ENCODE results near the gene ASPSCR1. TPM values are rescaled to one million over a fixed set of nuclear protein-coding genes. Genes with fewer than 3 reads are reported as not detected.

Gene ASPSCR1
- total RNA-seq, 2 experiments from 2014 or later: 33.6 to 34.8 TPM

DNA sequence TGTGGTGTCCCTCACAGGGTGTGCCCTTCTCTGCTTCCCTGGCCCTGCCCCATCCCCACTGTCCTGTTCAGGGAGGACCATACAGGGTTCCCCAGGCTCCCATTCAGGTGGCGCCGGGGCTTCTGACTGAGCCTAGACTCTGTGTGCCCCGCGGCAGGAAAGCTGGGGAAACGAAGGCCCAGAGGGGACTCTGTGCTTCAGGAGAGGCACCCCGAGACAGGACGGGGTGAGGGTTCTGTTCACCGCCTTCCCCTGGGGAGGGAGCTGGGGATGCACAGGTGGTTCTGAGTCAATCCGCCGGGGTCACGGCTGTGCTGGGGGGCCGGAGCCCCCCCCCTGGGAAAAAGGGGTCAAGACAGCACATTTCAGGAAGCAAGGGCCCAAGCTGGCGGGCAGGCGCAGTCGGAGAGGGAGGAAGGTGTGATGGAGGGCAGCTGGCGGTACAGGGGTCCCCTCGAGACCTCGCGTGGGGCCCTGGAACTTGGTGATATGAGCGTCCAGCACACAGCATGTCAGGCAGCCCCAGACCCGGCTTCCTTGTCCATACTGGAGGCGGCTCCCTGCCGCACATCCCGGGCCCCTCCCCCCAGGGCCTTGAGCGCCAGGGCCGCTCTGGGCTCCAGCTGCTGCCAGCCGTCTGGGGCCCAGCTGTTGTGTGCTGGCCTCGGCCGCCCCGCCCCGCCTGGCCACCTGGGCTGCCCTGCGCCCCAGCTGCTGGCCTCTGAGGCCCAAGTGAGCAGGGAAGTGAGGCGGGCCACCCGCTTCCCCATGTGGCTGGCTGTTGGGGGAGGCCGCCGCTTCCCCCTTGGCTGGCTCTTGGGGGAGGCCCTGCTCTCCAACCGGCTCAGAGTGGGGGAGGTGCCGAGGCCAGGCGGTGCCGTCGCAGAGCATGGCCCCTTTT, 10.8 kb upstream of the ASPSCR1 start:
- no peak for DNase-seq
- intact Hi-C loops (cut with micrococcal nuclease): no loop called here
- CTCF ChIA-PET: interaction anchor here (0.7 to 2.1 kb wide), 2 partner anchors 54 to 418 kb away, joined by 4 to 11 read pairs; no protein-coding TSS in a partner anchor
- Mint-ChIP-seq H3K27ac (no peak overlapping the region), H3K9me3 (no peaks in the 10 kb centered on the region), H3K4me3 (no peak overlapping the region), H3K27me3 (ENCODE audit: low read depth) (peaks cover 4% of the 10 kb centered on the region), H3K36me3 (ENCODE audit: low read depth) (no peaks in the 10 kb centered on the region), H3K4me1 (ENCODE audit: low read depth) (peaks cover 14% of the 10 kb centered on the region)

DNA sequence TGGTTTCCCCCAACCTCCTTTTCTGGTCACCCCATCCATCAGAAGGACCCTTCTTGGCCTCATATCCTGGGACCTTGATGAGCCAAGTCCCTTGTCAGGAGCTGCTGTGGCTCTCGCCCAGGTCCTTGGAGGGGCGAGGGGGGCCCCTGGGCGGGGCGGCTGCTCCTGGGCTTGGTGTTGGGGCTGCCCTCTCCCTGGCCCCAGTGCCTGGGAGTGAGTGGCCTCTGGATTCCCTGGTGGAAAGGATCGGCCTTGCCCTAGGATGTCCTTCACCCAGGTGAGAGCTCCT, 10.2 kb upstream of the ASPSCR1 start:
- DNase-seq: no peak
- H3K4me3 Mint-ChIP-seq: peak overlapping the region; percentile 68
- H3K4me1 Mint-ChIP-seq (ENCODE audit: low read depth): peaks cover 14% of the 10 kb centered on the region
- no peaks in the 10 kb centered on the region for H3K36me3 Mint-ChIP-seq (ENCODE audit: low read depth)
- peaks cover 2% of the 10 kb centered on the region for H3K27me3 Mint-ChIP-seq (ENCODE audit: low read depth)
- intact Hi-C loops (cut with micrococcal nuclease): no loop called here
- no peaks in the 10 kb centered on the region for H3K9me3 Mint-ChIP-seq
- CTCF ChIA-PET: interaction anchor here (0.8 to 2.1 kb wide), 7 partner anchors 8 to 71 kb away, joined by 3 to 11 read pairs (median 4); partner anchors contain the start of gene DCXR
- H3K27ac Mint-ChIP-seq: no peak overlapping the region

DNA sequence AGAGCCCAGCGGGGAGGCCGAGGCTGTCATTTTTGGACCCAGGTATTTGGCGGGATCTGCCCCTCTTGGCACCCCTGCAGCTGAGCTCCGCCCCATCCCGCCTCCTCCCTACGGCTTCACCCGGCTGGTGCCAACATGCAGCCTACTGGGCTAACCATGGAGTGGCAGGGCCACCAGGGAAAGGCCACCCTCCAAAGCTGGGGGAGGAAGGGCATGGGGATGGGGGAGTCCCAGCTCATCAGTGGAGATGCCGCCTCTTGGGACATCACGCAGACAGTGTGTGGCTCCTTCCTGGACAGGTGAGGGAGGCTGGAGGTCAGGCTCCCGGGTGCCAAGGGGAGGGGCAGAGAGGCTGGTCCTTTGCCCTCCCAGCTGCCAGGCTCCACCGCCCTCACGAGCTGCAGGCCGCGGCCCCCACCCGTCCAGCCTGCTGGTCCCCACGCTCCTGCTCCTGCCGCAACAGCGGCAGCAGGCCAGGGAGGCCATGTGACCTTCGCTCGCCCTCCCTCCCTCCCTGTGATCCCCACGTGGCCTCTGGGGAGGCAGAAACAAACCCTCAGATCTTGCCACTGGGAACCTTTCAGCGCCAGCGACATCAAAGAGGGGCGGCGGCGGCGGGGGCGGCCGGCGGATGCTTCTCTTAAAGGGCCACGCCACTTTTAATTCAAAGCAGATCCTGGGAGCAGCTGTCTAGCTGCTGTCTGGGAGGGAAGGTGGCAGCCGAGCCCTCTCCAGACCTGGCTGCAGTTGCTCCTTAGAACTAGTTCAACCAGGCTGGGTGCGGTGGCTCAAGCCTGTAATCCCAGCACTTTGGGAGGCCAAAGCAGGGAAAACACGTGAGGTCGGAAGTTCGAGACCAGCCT, 9.7 kb upstream of the ASPSCR1 start:
- H3K27me3 Mint-ChIP-seq (ENCODE audit: low read depth): no peaks in the 10 kb centered on the region
- DNase-seq: peak; percentile 96
- peak overlapping the region; percentile 79 for H3K27ac Mint-ChIP-seq
- H3K36me3 Mint-ChIP-seq (ENCODE audit: low read depth): no peaks in the 10 kb centered on the region
- CTCF ChIA-PET: interaction anchor here (0.6 to 2.1 kb wide), 9 partner anchors 8 to 1320 kb away, joined by 3 to 11 read pairs (median 3); partner anchors contain the start of gene DCXR
- intact Hi-C loops (cut with micrococcal nuclease): loop anchor here (1.0 to 2.0 kb wide), 2 partner anchors 10 to 55 kb away; partner anchors contain the start of genes ASPSCR1, CENPX and LRRC45
- H3K4me1 Mint-ChIP-seq (ENCODE audit: low read depth): peaks cover 14% of the 10 kb centered on the region
- peak overlapping the region; percentile 68 for H3K4me3 Mint-ChIP-seq
- no peaks in the 10 kb centered on the region for H3K9me3 Mint-ChIP-seq

DNA sequence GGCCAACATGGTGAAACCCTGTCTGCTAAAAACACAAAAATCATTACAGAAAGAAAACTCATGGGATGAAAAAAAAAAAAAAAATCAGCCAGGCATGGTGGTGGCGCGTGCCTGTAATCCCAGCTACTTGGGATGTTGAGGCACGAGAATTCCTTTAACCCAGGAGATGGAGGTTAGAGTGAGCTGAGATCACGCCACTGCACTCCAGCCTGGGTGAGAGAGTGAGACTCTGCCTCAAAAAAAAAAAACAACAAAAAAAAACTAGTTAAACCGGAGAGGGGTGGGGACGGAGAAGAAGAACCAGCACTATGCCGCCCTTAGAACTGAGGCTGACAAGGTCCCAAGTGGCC, 9.1 kb upstream of the ASPSCR1 start:
- Mint-ChIP-seq H3K36me3 (ENCODE audit: low read depth) (peaks cover 1% of the 10 kb centered on the region), H3K27ac (peak overlapping the region; percentile 79), H3K27me3 (ENCODE audit: low read depth) (no peaks in the 10 kb centered on the region), H3K9me3 (peaks cover 1% of the 10 kb centered on the region), H3K4me1 (ENCODE audit: low read depth) (peaks cover 14% of the 10 kb centered on the region), H3K4me3 (peak overlapping the region; percentile 68)
- intact Hi-C loops (cut with micrococcal nuclease): loop anchor here (1.0 to 2.0 kb wide), 2 partner anchors 9 to 54 kb away; partner anchors contain the start of genes ASPSCR1, CENPX and LRRC45
- CTCF ChIA-PET: interaction anchor here (0.6 to 1.5 kb wide), 6 partner anchors 9 to 1320 kb away, joined by 3 to 6 read pairs (median 4); partner anchors contain the start of gene DCXR
- DNase-seq: no peak

DNA sequence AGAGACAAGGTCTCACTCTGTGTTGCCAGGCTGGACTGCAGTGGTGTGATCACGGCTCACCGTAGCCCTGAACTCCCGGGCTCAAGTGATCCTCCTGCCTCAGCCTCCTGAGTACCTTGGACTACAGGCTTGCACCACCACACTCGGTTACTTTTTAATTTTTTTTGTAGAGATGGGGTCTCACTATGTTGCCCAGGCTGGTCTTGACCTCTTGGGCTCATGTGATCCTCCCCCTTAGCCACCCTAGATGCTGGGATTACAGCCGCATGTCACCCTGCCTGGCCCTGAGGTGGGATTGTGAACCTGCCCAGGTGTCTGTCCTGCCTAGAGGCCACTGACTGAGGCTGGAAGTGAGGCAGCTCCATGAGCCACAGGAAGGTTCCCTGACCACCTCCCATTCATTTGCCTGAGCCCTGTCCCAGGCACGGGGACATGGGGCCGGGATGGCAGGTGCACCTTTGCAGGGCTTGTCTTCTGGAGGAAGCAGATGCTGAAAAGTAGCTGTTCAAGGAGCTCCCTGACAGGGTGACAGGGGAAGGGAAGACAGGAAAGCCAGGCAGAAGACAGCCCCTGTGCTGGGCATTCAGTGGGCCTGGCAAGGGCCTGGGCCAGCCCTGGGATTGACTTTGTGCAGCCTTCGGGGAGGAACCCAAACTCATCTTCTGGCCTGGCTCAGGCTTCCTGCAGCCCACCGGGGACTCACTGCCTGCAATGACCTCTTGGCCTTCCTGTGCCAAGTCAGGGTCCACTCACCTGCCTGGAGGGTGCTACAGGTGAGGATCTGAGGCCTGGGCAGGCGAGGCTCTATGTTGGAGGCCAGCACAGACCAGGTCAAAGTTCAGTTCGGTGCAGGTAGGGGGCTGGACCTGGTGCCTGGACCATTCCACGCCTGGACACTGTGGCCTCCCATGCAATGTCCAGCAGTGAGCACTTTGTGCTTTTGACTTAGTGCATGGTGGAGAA, 8.3 kb upstream of the ASPSCR1 start:
- H3K27me3 Mint-ChIP-seq (ENCODE audit: low read depth): no peaks in the 10 kb centered on the region
- H3K4me1 Mint-ChIP-seq (ENCODE audit: low read depth): peaks cover 14% of the 10 kb centered on the region
- no peak overlapping the region for H3K4me3 Mint-ChIP-seq
- DNase-seq: no peak
- CTCF ChIA-PET: interaction anchor here (0.6 kb wide), 2 partner anchors 103 to 1321 kb away, joined by 3 read pairs; no protein-coding TSS in a partner anchor
- intact Hi-C loops (cut with micrococcal nuclease): loop anchor here (1.0 to 2.0 kb wide), 2 partner anchors 8 to 54 kb away; partner anchors contain the start of genes ASPSCR1, CENPX and LRRC45
- H3K9me3 Mint-ChIP-seq: peaks cover 3% of the 10 kb centered on the region
- peaks cover 1% of the 10 kb centered on the region for H3K36me3 Mint-ChIP-seq (ENCODE audit: low read depth)
- no peak overlapping the region for H3K27ac Mint-ChIP-seq

DNA sequence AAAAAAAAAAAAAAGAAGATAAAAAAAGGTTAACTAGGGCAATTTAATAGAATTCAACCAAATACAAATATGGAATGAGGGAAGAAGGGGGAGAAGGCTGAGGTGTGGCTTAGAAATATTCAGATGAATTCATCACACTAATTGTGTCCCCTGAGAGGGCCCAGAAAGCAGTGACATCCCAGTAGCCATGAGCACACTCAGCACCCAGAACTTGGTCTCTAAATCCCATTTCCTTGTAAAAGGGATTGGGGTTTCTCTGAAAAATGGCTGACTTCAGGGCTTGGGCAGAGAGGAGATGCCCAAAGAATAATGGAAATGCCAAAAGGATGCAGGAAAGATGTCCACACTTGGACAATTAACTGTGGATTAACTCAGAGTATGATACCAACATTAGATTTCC, 4.0 kb upstream of the ASPSCR1 start:
- DNase-seq: no peak
- peaks cover 17% of the 10 kb centered on the region for H3K4me1 Mint-ChIP-seq (ENCODE audit: low read depth)
- intact Hi-C loops (cut with micrococcal nuclease): no loop called here
- no peaks in the 10 kb centered on the region for H3K27me3 Mint-ChIP-seq (ENCODE audit: low read depth)
- peaks cover 4% of the 10 kb centered on the region for H3K9me3 Mint-ChIP-seq
- no peak overlapping the region for H3K27ac Mint-ChIP-seq
- peaks cover 1% of the 10 kb centered on the region for H3K36me3 Mint-ChIP-seq (ENCODE audit: low read depth)
- CTCF ChIA-PET: interaction anchor here (0.7 kb wide), 2 partner anchors 14 to 70 kb away, joined by 4 read pairs; no protein-coding TSS in a partner anchor
- no peak overlapping the region for H3K4me3 Mint-ChIP-seq

DNA sequence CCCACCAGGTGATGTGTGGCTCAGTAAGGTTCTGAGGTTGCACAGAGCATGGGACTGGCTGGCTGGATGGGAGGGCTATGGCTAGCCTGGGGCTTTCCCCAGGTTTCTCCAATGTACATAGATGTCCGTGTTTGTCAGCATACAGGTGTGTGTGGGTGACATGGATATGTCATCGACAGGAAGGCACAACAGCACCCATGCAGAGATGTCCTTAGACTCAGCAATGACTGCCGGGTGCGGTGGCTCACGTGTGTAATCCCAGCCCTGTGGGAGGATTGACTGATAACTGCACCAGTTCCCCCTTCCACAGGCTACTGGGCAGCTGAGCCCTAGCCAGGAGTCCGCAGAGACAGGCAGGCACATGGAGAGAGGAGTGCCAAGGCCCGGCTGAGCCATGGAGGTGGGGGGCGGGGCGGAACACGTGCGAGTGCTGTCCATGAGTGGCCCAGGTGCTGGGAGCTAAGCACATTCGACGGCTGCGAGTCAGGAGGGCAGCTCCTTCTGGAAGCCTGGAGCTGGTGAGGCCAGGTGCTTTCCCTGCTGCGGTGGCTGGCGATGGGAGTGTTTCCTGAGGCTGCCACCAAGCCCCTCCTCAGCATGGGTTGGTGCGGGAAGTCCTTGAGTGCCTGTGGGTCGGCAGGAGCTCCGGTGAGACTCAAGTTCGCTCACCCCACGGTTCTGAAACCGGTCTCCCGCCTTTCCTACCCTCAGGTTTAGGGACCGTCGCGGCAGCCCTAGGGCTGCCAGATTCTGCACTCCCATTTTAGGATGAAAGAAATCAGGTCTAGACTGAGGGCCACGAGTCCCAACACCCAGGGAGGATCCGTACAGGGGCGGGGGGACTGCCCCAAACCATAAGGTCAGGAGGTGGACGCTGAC, 858 bp upstream of the ASPSCR1 start:
- Mint-ChIP-seq H3K27ac (peak overlapping the region; percentile 97), H3K4me1 (ENCODE audit: low read depth) (peaks cover 35% of the 10 kb centered on the region), H3K36me3 (ENCODE audit: low read depth) (peaks cover 3% of the 10 kb centered on the region), H3K9me3 (peaks cover 4% of the 10 kb centered on the region), H3K27me3 (ENCODE audit: low read depth) (no peaks in the 10 kb centered on the region), H3K4me3 (peak overlapping the region; percentile 98)
- DNase-seq: peak; percentile 60
- intact Hi-C loops (cut with micrococcal nuclease): loop anchor here (1.0 to 2.0 kb wide), 3 partner anchors 8 to 50 kb away; partner anchors contain the start of genes LRRC45 and MAFG
- CTCF ChIA-PET: interaction anchor here (0.8 kb wide), 1 partner anchor 43 kb away, joined by 5 read pairs; no protein-coding TSS in a partner anchor

DNA sequence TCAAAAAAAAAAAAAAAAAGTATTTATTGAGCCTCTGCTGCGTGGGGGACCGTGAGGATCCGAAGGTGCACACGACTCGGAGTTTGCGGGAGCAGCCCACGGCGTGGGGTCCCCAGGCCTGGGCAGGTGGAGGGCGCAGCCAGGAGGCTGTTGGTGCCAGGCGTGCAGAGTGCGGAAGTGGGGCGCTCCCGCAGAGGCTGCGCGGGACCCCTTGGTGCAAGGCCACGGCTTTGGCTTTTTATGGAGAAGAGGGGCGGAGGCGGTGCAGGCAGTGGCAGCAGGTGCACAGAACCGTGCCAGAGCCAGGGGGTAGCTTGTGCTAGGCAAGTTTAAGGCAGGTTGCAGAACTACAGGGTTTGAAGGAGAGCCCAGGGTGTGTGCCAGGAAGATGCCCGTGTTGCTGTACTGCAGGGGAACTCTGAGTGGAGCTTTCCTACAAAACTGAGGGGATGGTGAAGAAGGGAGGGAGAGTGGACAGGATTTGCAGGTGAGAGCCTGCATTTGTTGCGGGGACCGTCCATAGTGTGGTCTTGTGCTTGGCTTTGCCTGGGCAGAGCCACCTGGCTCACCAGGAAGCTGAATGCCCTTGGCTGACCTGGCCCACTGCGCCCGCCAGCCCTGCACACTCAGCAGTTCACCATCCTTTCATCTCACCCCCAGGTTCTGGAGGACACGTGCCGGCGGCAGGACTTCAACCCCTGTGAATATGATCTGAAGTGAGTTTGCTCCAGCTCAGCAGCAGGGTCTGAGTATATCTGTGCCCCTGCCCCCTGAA, 1.3 kb downstream of the ASPSCR1 start:
- peak overlapping the region; percentile 69 for H3K4me3 Mint-ChIP-seq
- H3K27me3 Mint-ChIP-seq (ENCODE audit: low read depth): no peaks in the 10 kb centered on the region

DNA sequence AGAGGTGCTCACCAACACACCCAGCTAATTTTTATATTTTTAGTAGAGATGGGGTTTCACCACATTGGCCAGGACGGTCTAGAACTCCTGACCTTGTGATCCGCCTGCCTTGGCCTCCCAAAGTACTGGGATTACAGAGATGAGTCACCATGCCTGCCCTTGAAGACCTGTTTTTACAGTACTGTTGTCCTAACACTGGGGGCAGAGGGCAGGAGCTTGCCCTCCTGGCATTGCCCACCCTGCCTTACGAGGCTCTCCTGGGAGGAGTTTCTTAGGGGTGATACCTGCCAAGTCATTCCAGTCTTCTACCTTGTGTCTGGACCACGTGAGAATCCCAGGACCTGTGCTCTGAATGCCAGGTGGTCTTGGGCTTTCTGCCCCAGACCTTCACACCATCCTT, 2.7 kb downstream of the ASPSCR1 start:
- no peaks in the 10 kb centered on the region for H3K9me3 Mint-ChIP-seq
- H3K27ac Mint-ChIP-seq: no peak overlapping the region
- DNase-seq: no peak
- CTCF ChIA-PET: interaction anchor here (0.6 to 1.4 kb wide), 3 partner anchors 12 to 97 kb away, joined by 3 to 7 read pairs (median 4); no protein-coding TSS in a partner anchor
- H3K4me3 Mint-ChIP-seq: peak overlapping the region; percentile 49
- peaks cover 40% of the 10 kb centered on the region for H3K4me1 Mint-ChIP-seq (ENCODE audit: low read depth)
- intact Hi-C loops (cut with micrococcal nuclease): no loop called here
- no peaks in the 10 kb centered on the region for H3K27me3 Mint-ChIP-seq (ENCODE audit: low read depth)
- peaks cover 8% of the 10 kb centered on the region for H3K36me3 Mint-ChIP-seq (ENCODE audit: low read depth)

More for the DNA sequence above, 1.3 kb downstream of the ASPSCR1 start:
- intact Hi-C loops (cut with micrococcal nuclease): no loop called here
- CTCF ChIA-PET: interaction anchor here (0.8 to 1.4 kb wide), 2 partner anchors 11 to 52 kb away, joined by 3 to 4 read pairs; no protein-coding TSS in a partner anchor
- H3K27ac Mint-ChIP-seq: no peak overlapping the region
- peaks cover 6% of the 10 kb centered on the region for H3K36me3 Mint-ChIP-seq (ENCODE audit: low read depth)
- peaks cover 1% of the 10 kb centered on the region for H3K9me3 Mint-ChIP-seq
- DNase-seq: no peak
- peaks cover 40% of the 10 kb centered on the region for H3K4me1 Mint-ChIP-seq (ENCODE audit: low read depth)

Data from activated naive CD4-positive, alpha-beta T cell treated with anti-CD3 and anti-CD28 coated beads for 36 hours (primary cell).